Fibroblast of villous mesenchyme (primary cell): Measurements from ENCODE around the gene KCNN1. TPM values are rescaled to one million over a fixed set of nuclear protein-coding genes. Genes with fewer than 3 reads are reported as not detected.

ENCODE experiments used
- DNase-seq: peaks from one replicate; pipeline ENCODE4 v3.0.0-alpha.2; 2010; ENCODE audit warnings: low read depth
- H3K4me3 ChIP-seq: 2 replicates; pipeline ENCODE4 v1.5.1; 2011; ENCODE audit warnings: low read depth, mild to moderate bottlenecking, low read length
- total RNA-seq: library from RNA; depleted of rRNA; stranded (reverse); fragments of >200 nt; gene quantifications from 2 replicates; pipeline ENCODE4 v1.2.3, GENCODE V29; 2012
- TF ChIP-seq, protein P1 (sequence below): IDR thresholded peaks from 2 replicates; pipeline ENCODE4 v1.5.1; 2012; ENCODE audit warnings: low read depth, mild to moderate bottlenecking, low read length; ENCODE audit not compliant: insufficient read depth

The KCNN1 gene
- total RNA-seq, 1 donor = under 0.01 TPM

DNA sequence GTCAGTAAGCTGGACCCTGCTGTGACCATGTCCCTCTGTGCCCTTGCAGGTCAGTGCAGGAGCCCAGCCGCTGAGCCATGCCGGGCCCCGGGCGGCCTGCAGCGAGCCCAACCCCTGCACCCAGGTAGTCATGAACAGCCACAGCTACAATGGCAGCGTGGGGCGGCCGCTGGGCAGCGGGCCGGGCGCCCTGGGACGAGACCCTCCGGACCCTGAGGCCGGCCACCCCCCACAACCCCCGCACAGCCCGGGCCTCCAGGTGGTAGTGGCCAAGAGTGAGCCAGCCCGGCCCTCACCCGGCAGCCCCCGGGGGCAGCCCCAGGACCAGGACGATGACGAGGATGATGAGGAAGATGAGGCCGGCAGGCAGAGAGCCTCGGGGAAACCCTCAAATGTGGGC, 6.9 kb downstream of the KCNN1 start:
- DNase-seq = no peak
- TF ChIP-seq, protein P1, sequence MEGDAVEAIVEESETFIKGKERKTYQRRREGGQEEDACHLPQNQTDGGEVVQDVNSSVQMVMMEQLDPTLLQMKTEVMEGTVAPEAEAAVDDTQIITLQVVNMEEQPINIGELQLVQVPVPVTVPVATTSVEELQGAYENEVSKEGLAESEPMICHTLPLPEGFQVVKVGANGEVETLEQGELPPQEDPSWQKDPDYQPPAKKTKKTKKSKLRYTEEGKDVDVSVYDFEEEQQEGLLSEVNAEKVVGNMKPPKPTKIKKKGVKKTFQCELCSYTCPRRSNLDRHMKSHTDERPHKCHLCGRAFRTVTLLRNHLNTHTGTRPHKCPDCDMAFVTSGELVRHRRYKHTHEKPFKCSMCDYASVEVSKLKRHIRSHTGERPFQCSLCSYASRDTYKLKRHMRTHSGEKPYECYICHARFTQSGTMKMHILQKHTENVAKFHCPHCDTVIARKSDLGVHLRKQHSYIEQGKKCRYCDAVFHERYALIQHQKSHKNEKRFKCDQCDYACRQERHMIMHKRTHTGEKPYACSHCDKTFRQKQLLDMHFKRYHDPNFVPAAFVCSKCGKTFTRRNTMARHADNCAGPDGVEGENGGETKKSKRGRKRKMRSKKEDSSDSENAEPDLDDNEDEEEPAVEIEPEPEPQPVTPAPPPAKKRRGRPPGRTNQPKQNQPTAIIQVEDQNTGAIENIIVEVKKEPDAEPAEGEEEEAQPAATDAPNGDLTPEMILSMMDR = no peak
- no peak overlapping the region for H3K4me3 ChIP-seq

DNA sequence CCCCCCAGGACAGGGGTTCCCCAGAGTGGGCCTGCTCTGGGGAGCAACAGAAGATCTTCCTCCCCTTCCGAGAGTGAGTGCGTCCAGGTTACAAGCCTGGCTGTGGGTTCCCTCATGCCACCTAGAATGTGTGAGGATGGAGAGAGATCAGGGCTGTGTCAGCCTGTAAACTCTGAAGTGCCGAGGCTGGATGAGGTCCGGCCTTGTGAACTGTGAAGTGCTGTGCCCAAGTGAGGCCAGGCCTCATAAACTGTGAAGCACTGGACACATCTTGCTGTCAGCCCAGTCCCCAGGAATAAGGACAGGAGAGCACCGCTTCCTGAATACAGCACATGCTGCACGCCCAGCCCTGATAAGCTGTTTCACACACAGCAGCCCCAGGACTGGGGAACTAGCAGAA, 7.6 kb downstream of the KCNN1 start:
- TF ChIP-seq, protein P1 = no peak
- H3K4me3 ChIP-seq = no peak overlapping the region
- DNase-seq = no peak

DNA sequence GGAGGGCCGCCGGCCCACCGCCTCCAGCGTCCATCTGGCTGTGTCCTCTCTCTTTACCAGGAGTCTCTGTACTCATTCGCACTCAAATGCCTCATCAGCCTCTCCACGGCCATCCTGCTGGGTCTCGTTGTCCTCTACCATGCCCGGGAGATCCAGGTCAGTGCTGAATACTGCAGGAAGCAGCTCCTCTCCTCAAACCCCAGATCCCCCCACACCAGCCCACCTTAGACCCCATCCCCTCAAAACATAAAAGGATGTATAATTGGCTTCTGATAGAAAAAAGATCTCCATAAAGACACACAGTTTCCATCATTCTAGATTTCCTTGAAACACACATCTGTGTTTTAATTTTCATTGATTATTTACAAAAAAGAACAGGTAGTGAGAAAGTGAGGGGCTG, 8.1 kb downstream of the KCNN1 start:
- no peak overlapping the region for H3K4me3 ChIP-seq
- DNase-seq = no peak
- TF ChIP-seq, protein P1 = no peak

DNA sequence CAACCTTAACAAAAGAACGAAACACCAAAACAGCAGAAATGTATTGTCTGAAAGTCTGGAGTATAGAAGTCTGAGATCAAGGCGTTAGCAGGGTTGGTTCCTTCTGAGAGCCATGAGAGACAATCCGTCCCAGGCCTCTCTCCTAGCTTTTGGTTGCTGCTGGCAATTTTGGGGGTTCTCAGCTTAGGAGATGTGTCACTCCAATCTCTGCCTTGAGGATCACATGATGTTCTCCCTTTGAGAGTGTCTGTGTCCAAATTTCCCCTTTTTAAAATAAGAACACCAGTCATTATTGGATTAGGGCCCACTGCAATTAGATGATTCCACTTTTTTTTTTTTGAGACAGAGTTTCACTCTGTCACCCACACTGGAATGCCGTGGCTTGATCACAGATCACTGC, 10.1 kb downstream of the KCNN1 start:
- H3K4me3 ChIP-seq = no peak overlapping the region
- no peak for DNase-seq
- TF ChIP-seq, protein P1 = no peak

DNA sequence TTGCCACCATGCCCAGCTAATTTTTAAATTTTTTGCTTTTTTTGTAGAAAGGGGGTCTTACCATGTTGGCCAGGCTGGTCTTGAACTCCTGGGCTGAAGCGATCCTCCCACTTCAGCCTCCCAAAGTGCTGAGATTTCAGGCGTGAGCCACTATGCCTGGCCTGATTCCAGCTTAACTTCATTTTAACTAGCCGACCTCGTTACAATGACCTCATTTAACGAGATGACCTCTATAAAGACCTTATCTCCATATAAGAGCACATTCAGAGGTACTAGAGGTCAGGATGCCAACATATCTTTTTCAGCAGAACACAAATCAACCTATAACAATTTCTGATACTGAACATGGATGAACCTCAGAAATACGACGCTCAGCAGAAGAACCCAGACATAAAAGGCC, 10.6 kb downstream of the KCNN1 start:
- DNase-seq = no peak
- TF ChIP-seq, protein P1 = no peak
- H3K4me3 ChIP-seq = no peak overlapping the region

DNA sequence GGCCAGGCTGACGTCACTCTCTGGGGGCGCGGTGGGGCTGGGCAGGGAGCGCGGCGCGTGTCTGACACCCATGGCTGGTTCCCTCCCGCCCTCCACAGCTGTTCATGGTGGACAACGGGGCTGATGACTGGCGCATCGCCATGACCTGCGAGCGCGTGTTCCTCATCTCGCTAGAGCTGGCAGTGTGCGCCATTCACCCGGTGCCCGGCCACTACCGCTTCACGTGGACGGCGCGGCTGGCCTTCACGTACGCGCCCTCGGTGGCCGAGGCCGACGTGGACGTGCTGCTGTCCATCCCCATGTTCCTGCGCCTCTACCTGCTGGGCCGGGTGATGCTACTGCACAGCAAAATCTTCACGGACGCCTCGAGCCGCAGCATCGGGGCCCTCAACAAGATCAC, 14.7 kb downstream of the KCNN1 start:
- no peak for DNase-seq
- no peak overlapping the region for H3K4me3 ChIP-seq
- TF ChIP-seq, protein P1 = no peak

DNA sequence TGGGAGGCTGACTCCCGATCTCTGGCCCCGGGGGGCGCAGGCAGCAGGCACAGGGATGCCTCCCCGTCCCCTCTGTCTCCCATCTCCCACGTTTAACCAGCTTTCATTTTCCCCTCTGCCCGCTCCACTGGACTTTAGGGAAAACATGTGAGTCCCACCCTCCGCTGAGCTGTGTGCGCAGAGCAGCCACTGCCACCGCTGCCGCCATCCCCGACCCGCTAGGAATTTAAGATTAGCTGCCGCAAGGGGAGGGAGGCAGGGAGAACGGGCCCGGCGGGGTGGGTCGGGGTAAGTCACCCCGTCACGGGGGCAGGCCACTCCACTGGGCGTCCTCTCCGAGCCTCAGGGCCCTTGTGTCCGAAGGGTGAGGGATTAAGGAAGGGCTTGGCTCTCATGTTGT, 15.5 kb downstream of the KCNN1 start:
- no peak for DNase-seq
- no peak overlapping the region for H3K4me3 ChIP-seq
- TF ChIP-seq, protein P1 = no peak
